Testis (tissue), 2 donors: ENCODE data around the gene CEMIP.

ENCODE experiments used
- POLR2A ChIP-seq: fragments of 450-650 bp; IDR thresholded peaks from one replicate; pipeline ENCODE4 v1.6.1; 2017; ENCODE audit warnings: antibody characterized with exemption, mild to moderate bottlenecking, moderate library complexity
- TF ChIP-seq, protein P1 (sequence below), 3 experiments: fragments of 450-650 bp in 2 of 3; fragments of 200-600 bp in 1 of 3; sonication (generic) in 1 of 3; IDR thresholded peaks; one replicate each; pipeline ENCODE4 v1.5.1; 2016 to 2019; ENCODE audit warnings: antibody characterized with exemption in 3 of 3, mild to moderate bottlenecking in 2 of 3, moderate library complexity in 1 of 3

DNA sequence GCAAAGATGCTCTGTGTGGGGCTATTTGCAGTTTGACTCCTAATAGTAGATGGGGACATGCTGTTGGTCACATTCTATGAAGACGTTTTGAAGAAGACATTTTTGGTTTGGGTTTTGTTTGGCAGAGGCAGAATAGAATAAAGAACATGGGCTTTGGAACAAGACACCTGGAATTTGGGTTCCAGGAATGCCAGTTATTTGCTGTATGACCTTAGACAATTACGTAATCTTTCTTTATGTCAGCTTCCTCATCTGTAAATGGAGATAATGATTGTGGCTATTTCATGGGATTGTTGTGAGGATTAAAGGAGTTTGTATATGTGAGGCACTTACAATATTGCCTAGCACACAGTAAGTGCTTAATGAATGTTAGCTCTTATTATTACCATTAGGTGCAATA is 118.9 kb downstream of the CEMIP start:
- TF ChIP-seq POLR2A, result no peak
- TF ChIP-seq, protein P1, sequence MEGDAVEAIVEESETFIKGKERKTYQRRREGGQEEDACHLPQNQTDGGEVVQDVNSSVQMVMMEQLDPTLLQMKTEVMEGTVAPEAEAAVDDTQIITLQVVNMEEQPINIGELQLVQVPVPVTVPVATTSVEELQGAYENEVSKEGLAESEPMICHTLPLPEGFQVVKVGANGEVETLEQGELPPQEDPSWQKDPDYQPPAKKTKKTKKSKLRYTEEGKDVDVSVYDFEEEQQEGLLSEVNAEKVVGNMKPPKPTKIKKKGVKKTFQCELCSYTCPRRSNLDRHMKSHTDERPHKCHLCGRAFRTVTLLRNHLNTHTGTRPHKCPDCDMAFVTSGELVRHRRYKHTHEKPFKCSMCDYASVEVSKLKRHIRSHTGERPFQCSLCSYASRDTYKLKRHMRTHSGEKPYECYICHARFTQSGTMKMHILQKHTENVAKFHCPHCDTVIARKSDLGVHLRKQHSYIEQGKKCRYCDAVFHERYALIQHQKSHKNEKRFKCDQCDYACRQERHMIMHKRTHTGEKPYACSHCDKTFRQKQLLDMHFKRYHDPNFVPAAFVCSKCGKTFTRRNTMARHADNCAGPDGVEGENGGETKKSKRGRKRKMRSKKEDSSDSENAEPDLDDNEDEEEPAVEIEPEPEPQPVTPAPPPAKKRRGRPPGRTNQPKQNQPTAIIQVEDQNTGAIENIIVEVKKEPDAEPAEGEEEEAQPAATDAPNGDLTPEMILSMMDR (IDR thresholded peaks at IDR 0.05), result no peak
